ENCODE measurements around the gene PRKCE.
A peak's percentile ranks its signal among the peaks of the same experiment; 100 is the strongest.

The PRKCE gene

GRCh38 chr2:45883603-45884000 lies 232.1 kb downstream of the PRKCE start:
- H3K4me1 ChIP-seq, result peaks cover 57% of the 10 kb centered on the region
- no peak overlapping the region for H3K4me3 ChIP-seq (ENCODE audit: low read depth, low read length)
- no peaks in the 10 kb centered on the region for H3K9me3 ChIP-seq
- no peak for TF ChIP-seq CTCF (IDR thresholded peaks at IDR 0.05; ENCODE audit: low read depth, low read length)
- no peaks in the 10 kb centered on the region for H3K36me3 ChIP-seq
- no peaks in the 10 kb centered on the region for H3K27me3 ChIP-seq
- DNase-seq, result no peak

DNA sequence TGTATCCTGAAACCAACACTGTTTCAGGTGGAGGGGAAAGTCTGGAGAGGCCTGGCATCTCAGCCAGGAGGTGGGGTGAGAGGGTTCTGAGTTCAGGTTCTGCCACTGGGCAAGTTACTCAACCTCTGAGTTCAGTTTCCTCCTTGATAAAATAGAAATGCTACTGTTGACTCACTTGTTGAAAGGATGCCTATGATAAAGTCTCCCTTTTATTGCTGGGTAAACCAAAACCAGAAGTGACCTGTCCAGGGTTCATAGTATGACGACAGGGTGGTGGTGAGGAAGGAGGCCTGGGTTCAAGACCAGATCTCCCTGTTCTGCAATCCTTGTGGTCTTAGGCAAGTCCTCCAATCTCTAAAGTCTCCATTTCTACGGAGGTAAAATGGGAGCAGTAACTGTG lies 232.7 kb downstream of the PRKCE start:
- H3K36me3 ChIP-seq, result no peaks in the 10 kb centered on the region
- no peaks in the 10 kb centered on the region for H3K9me3 ChIP-seq
- no peak for DNase-seq
- peaks cover 63% of the 10 kb centered on the region for H3K4me1 ChIP-seq
- TF ChIP-seq CTCF (IDR thresholded peaks at IDR 0.05; ENCODE audit: low read depth, low read length), result no peak
- no peaks in the 10 kb centered on the region for H3K27me3 ChIP-seq
- H3K4me3 ChIP-seq (ENCODE audit: low read depth, low read length), result no peak overlapping the region

DNA sequence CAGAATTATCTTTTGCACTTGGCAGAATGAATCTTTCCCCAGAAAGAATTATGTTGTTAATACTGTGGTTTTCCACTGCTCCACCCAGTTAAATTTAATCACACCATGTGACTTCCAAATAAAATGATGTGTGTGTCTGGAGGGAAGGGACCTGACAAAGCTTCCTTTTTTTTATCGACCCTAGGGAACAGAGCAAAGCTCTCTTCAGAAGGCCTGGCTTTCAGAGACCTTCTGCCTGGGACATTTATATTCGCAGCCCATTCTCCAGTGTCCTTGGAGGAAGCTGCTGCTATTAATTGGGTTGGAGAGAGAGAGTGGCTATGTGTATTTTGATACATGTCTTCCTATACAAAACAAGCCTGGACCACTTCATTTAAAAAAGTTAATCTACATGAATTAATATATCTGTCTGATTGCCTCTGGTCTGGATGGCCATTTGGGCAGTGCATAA lies 233.7 kb downstream of the PRKCE start:
- DNase-seq, result peak; percentile 54
- Histone ChIP-seq H3K4me3 (ENCODE audit: low read depth, low read length) (no peak overlapping the region), H3K9me3 (no peaks in the 10 kb centered on the region), H3K4me1 (peaks cover 71% of the 10 kb centered on the region), H3K27me3 (no peaks in the 10 kb centered on the region), H3K36me3 (no peaks in the 10 kb centered on the region)
- TF ChIP-seq CTCF (IDR thresholded peaks at IDR 0.05; ENCODE audit: low read depth, low read length), result no peak

- no peak for TF ChIP-seq CTCF (IDR thresholded peaks at IDR 0.05; ENCODE audit: low read depth, low read length)
- Histone ChIP-seq H3K27me3 (no peaks in the 10 kb centered on the region), H3K4me1 (peaks cover 71% of the 10 kb centered on the region), H3K9me3 (no peaks in the 10 kb centered on the region), H3K4me3 (ENCODE audit: low read depth, low read length) (no peak overlapping the region), H3K36me3 (no peaks in the 10 kb centered on the region)
- DNase-seq, result peak; percentile 43
Observed at GRCh38 chr2:45886171-45886663, 234.7 kb downstream of the PRKCE start.

GRCh38 chr2:45888167-45888566 lies 236.7 kb downstream of the PRKCE start:
- no peaks in the 10 kb centered on the region for H3K27me3 ChIP-seq
- H3K4me1 ChIP-seq, result peaks cover 70% of the 10 kb centered on the region
- H3K36me3 ChIP-seq, result no peaks in the 10 kb centered on the region
- H3K4me3 ChIP-seq (ENCODE audit: low read depth, low read length), result no peak overlapping the region
- TF ChIP-seq CTCF (IDR thresholded peaks at IDR 0.05; ENCODE audit: low read depth, low read length), result no peak
- no peak for DNase-seq
- H3K9me3 ChIP-seq, result no peaks in the 10 kb centered on the region

DNA sequence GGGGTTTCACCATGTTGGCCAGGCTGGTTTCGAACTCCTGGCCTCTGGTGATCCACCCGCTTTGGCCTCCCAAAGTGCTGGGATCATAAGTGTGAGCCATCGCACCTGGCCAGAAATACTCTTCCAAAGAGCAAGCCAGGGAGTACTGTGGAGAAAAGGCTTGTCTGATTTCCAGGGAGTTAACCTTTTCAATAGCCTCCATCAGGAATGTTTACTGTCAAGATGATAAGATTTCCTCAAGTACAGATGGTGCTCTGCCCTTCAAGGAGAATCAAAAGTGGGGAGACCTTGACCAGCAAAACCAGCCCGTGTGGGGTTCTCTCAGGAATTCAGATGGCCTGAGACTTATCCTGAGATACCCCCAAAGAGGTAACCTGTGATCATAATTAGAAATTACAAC lies 237.2 kb downstream of the PRKCE start:
- H3K4me1 ChIP-seq, result peaks cover 65% of the 10 kb centered on the region
- no peak for DNase-seq
- H3K27me3 ChIP-seq, result no peaks in the 10 kb centered on the region
- no peaks in the 10 kb centered on the region for H3K36me3 ChIP-seq
- no peaks in the 10 kb centered on the region for H3K9me3 ChIP-seq
- no peak overlapping the region for H3K4me3 ChIP-seq (ENCODE audit: low read depth, low read length)
- TF ChIP-seq CTCF (IDR thresholded peaks at IDR 0.05; ENCODE audit: low read depth, low read length), result no peak

Measured in BE2C (cell line).